Prostate gland (tissue), 2 donors: Measurements from ENCODE around the gene CDH13.

ENCODE experiments used
- POLR2A ChIP-seq: fragments of 450-650 bp; IDR thresholded peaks from one replicate; pipeline ENCODE4 v1.6.1; 2016; ENCODE audit warnings: antibody characterized with exemption, mild to moderate bottlenecking
- POLR2AphosphoS5 ChIP-seq: sonication (generic); formaldehyde crosslinking; IDR thresholded peaks from one replicate; pipeline ENCODE4 v1.6.1; 2017; ENCODE audit warnings: antibody characterized with exemption
- TF ChIP-seq, protein P1 (sequence below), 4 experiments: fragments of 200-600 bp in 2 of 4; fragments of 450-650 bp in 2 of 4; sonication (generic) in 2 of 4; IDR thresholded peaks; 1 replicate in 3 of 4; 2 replicates in 1 of 4; pipeline ENCODE4 v1.5.1; 2016 to 2019; ENCODE audit warnings: antibody characterized with exemption in 4 of 4, mild to moderate bottlenecking in 2 of 4, moderate library complexity in 2 of 4

DNA sequence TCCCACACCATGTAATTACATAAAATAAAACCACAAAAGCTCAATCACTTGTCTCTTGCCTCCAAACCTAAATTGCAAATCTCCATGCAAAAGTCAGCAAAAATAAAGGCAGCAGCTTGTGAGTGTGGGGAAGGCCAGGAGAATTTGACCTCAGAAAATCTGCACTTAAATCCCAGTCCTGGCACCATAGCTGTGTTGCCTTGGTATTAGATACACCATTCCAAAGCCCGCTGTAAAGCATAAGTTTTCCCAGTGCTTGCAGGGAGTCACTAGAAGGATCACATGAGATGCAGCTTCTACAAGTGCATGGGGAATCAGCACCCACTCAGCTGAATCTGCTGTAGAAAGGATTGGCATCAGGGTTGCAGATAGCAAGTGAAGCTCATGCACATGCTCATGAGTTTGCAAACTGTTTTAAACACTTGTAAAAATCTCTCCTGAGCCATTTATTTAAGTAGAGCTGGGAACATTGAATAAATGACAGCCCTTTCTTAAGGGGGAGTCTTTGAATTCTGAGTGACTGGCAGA is 686.0 kb downstream of the CDH13 start:
- no peak for TF ChIP-seq POLR2AphosphoS5
- TF ChIP-seq, protein P1, sequence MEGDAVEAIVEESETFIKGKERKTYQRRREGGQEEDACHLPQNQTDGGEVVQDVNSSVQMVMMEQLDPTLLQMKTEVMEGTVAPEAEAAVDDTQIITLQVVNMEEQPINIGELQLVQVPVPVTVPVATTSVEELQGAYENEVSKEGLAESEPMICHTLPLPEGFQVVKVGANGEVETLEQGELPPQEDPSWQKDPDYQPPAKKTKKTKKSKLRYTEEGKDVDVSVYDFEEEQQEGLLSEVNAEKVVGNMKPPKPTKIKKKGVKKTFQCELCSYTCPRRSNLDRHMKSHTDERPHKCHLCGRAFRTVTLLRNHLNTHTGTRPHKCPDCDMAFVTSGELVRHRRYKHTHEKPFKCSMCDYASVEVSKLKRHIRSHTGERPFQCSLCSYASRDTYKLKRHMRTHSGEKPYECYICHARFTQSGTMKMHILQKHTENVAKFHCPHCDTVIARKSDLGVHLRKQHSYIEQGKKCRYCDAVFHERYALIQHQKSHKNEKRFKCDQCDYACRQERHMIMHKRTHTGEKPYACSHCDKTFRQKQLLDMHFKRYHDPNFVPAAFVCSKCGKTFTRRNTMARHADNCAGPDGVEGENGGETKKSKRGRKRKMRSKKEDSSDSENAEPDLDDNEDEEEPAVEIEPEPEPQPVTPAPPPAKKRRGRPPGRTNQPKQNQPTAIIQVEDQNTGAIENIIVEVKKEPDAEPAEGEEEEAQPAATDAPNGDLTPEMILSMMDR (IDR thresholded peaks at IDR 0.05), result no peak
- TF ChIP-seq POLR2A, result no peak
